ENCODE measurements around the gene CANX. TPM values are rescaled to one million over a fixed set of nuclear protein-coding genes. Genes with fewer than 3 reads are reported as not detected.

Gene CANX
- total and polyA plus RNA-seq, 9 donors = 176 to 688 (median 573) TPM

DNA sequence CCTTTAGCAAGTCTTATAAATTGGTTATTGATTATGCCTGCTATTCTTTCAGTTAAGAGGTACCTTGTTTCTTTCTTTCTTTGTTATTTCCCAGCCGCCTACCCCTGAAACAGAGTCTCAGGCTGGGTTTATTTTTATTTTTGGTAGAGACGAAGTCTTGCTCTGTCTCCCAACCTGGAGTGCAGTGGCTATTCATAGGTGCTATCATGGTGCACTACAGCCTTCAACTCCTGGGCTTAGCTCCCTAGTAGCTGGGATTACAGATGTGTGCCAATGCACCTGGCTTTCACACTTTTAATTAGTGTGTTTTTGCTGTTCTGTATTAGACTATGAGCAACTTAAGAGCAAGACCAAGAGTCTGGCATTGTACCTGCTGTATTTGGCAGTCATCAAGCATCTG lies 48.1 kb downstream of the CANX start:
- 91 to 95% (median 94%) methylated on average over 2 of the region's 2 CpGs for WGBS, 3 donors
- peaks cover 7% of the 10 kb centered on the region for H3K4me1 ChIP-seq (ENCODE audit: insufficient read depth)
- H3K27ac ChIP-seq = no peak overlapping the region
- no peak overlapping the region for H3K4me3 ChIP-seq
- H3K9me3 ChIP-seq = no peaks in the 10 kb centered on the region
- intact Hi-C loops (cut with DNase I) = no loop called here
- H3K36me3 ChIP-seq = no peaks in the 10 kb centered on the region
- no peak for TF ChIP-seq POLR2A (IDR thresholded peaks at IDR 0.05)
- TF ChIP-seq, protein P1, sequence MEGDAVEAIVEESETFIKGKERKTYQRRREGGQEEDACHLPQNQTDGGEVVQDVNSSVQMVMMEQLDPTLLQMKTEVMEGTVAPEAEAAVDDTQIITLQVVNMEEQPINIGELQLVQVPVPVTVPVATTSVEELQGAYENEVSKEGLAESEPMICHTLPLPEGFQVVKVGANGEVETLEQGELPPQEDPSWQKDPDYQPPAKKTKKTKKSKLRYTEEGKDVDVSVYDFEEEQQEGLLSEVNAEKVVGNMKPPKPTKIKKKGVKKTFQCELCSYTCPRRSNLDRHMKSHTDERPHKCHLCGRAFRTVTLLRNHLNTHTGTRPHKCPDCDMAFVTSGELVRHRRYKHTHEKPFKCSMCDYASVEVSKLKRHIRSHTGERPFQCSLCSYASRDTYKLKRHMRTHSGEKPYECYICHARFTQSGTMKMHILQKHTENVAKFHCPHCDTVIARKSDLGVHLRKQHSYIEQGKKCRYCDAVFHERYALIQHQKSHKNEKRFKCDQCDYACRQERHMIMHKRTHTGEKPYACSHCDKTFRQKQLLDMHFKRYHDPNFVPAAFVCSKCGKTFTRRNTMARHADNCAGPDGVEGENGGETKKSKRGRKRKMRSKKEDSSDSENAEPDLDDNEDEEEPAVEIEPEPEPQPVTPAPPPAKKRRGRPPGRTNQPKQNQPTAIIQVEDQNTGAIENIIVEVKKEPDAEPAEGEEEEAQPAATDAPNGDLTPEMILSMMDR (IDR thresholded peaks at IDR 0.05) = no peak
- no peak for TF ChIP-seq EP300 (IDR thresholded peaks at IDR 0.05)
- H3K27me3 ChIP-seq = no peaks in the 10 kb centered on the region
- DNase-seq = no peak

DNA sequence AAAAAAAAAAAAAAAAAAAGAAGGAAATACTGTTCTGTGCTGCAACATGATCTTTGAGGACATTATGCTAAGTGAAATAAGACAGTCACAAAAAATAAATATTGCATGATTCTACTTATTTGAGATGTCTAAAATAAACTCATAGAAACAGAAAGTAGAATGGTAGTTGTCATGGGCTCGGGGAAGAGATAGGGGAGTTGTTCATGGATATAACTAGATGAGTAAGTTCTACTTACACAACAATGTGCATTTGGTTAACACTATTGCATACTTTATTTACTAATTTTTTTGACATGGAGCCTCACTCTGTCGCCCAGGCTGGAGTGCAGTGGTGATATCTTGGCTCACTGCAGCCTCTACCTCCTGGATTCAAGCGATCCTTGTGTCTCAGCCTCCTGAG lies 49.0 kb downstream of the CANX start:
- H3K27me3 ChIP-seq = no peaks in the 10 kb centered on the region
- DNase-seq = no peak
- 72 to 86% (median 86%) methylated on average over 3 of the region's 3 CpGs for WGBS, 3 donors
- no peak overlapping the region for H3K4me3 ChIP-seq
- no peaks in the 10 kb centered on the region for H3K9me3 ChIP-seq
- peaks cover 7% of the 10 kb centered on the region for H3K4me1 ChIP-seq (ENCODE audit: insufficient read depth)
- TF ChIP-seq, protein P1 (IDR thresholded peaks at IDR 0.05) = no peak
- TF ChIP-seq POLR2A (IDR thresholded peaks at IDR 0.05) (no peak), EP300 (IDR thresholded peaks at IDR 0.05) (no peak)
- H3K36me3 ChIP-seq = no peaks in the 10 kb centered on the region
- intact Hi-C loops (cut with DNase I) = no loop called here
- no peak overlapping the region for H3K27ac ChIP-seq

DNA sequence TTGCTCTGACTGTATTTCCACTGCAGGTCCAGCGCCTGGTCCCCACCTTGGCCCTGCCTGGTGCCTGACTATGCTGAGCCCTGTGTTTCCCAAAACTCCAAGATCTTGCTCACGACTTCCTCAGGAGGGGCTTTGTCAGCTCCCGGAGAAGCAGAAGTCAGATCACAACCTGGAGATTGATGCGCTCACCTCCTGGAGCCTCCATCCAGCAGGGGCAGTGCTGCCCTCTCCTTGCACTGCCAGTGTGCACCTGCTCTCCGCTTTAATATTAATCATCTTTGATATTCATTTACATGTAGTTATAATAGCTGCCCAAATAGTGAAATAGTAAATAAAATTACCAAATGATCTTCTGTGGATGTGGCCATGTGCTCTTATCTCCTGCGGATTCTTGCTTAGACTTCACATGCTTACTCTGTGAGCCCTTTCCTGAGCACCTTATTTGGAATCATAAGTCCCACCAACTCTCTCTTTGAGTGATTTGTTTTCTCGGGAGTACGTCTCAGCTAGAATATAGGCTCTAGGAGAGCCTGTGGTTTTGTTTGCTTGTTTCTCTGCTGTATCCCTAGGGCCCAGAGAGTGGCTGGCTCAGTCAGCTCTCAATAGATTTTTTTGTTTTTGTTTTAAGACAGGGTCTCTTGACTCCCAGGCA lies 51.2 kb downstream of the CANX start:
- DNase-seq = peak in 1 of 5 donors; percentile 3
- no peak overlapping the region for H3K4me3 ChIP-seq
- H3K27me3 ChIP-seq = no peaks in the 10 kb centered on the region
- no peak for TF ChIP-seq EP300 (IDR thresholded peaks at IDR 0.05)
- TF ChIP-seq, protein P1 (IDR thresholded peaks at IDR 0.05) = no peak
- no peak for TF ChIP-seq POLR2A (IDR thresholded peaks at IDR 0.05)
- H3K27ac ChIP-seq = no peak overlapping the region
- 74 to 85% (median 79%) methylated on average over 8 of the region's 8 CpGs for WGBS, 3 donors
- no peaks in the 10 kb centered on the region for H3K9me3 ChIP-seq
- H3K4me1 ChIP-seq (ENCODE audit: insufficient read depth) = peaks cover 12% of the 10 kb centered on the region
- H3K36me3 ChIP-seq = no peaks in the 10 kb centered on the region
- intact Hi-C loops (cut with DNase I) = no loop called here

DNA sequence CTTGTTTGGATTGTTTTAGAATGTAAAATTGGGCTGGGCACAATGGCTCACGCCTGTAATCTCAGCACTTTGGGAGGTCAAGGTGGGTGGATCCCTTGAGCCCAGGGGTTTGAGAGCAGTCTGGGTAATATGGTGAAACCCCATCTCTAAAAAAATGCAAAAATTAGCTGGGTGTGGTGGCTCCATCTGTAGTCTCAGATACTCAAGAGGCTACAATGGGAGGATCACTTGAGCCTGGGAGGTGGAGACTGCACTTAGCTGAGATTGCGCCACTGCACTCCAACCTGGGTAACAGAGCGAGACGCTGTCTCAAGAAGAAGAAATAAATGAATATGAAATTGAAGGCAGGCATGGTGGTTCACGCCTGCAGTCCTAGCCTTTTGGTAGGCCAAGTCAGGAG lies 55.2 kb downstream of the CANX start:
- Histone ChIP-seq H3K9me3 (no peaks in the 10 kb centered on the region), H3K36me3 (no peaks in the 10 kb centered on the region), H3K27me3 (no peaks in the 10 kb centered on the region), H3K4me3 (no peak overlapping the region), H3K27ac (no peak overlapping the region), H3K4me1 (ENCODE audit: insufficient read depth) (peaks cover 10% of the 10 kb centered on the region)
- intact Hi-C loops (cut with DNase I) = no loop called here
- WGBS, 3 donors = 92 to 95% (median 93%) methylated on average over 5 of the region's 5 CpGs
- TF ChIP-seq EP300 (IDR thresholded peaks at IDR 0.05) (no peak), POLR2A (IDR thresholded peaks at IDR 0.05) (no peak)
- TF ChIP-seq, protein P1 (IDR thresholded peaks at IDR 0.05) = no peak
- DNase-seq = peak in 1 of 5 donors; percentile 4

Measured in ovary (tissue), 9 donors.